GM12878 (cell line): Measurements from ENCODE around the gene NRSN2. TPM values are rescaled to one million over a fixed set of nuclear protein-coding genes. Genes with fewer than 3 reads are reported as not detected.

Experiments used
- ATAC-seq: fragments of 200-7000 bp; cut with Tn5 transposase; 3 replicates; pipeline ENCODE4 v1.9.1; 2020; ENCODE audit warnings: mild to moderate bottlenecking, moderate library complexity
- BruUV-seq: library from RNA; stranded (reverse); fragments of 400-500 nt; replicated peaks from 2 replicates; lab custom pipeline; 2021; lab: Mats Ljungman, UMichigan
- CTCF ChIA-PET: fragments of 300-600 bp; sonication (Branson Sonifier 250); formaldehyde crosslinking; extraction: SDS; loops from one replicate; lab custom pipeline; 2021; ENCODE audit warnings: inconsistent platforms; lab: Yijun Ruan, JAX
- POLR2A ChIA-PET: fragments of 350-600 bp; formaldehyde crosslinking; extraction: SDS; loops from one replicate; lab custom pipeline; 2021; ENCODE audit warnings: inconsistent platforms; lab: Charles Lee
- RAD21 ChIA-PET: fragments of 300-600 bp; sonication (Branson Sonifier 250); formaldehyde crosslinking; loops from one replicate; lab custom pipeline; 2023; ENCODE audit warnings: antibody characterized with exemption; ENCODE audit not compliant: unreplicated experiment; lab: Charles Lee
- SMC1A ChIA-PET: fragments of 300-600 bp; sonication (Branson Sonifier 250); formaldehyde crosslinking; loops from one replicate; lab custom pipeline; 2023; ENCODE audit not compliant: unreplicated experiment, uncharacterized antibody; lab: Charles Lee
- DNase-seq: peaks from one replicate; pipeline ENCODE4 v3.0.0-alpha.2; 2011; ENCODE audit warnings: low read depth, low spot score
- FAIRE-seq: peaks from 3 replicates; lab custom pipeline; 2011; peaks lifted over from hg19 to GRCh38; lab: Jason Lieb, UNC
- H2AFZ ChIP-seq: 2 replicates; pipeline ENCODE4 v1.6.0; 2011; ENCODE audit warnings: low read depth, low read length, control low read depth; ENCODE audit not compliant: control insufficient read depth
- H3K27ac ChIP-seq: 2 replicates; pipeline ENCODE4 v1.5.1; 2011; ENCODE audit warnings: control low read depth; ENCODE audit not compliant: control insufficient read depth, insufficient read depth
- H3K27me3 ChIP-seq, 2 experiments: replicated peaks in 1 of 2; 2 replicates each; pipeline versions ENCODE4 v1.6.0 to v1.6.1; 2011; ENCODE audit warnings: low read length in 1 of 2; ENCODE audit not compliant: control insufficient read depth in 2 of 2, insufficient read depth in 2 of 2
- H3K36me3 ChIP-seq, 2 experiments: 2 replicates each; pipeline ENCODE4 v1.5.1; 2011; ENCODE audit warnings: low read length in 1 of 2; ENCODE audit not compliant: control insufficient read depth in 2 of 2, insufficient read depth in 2 of 2
- H3K4me1 ChIP-seq: 2 replicates; pipeline ENCODE4 v1.6.1; 2011; ENCODE audit warnings: mild to moderate bottlenecking, low read length, moderate library complexity, mixed read lengths; ENCODE audit not compliant: control insufficient read depth, insufficient read depth
- H3K4me2 ChIP-seq: 2 replicates; pipeline ENCODE4 v1.6.0; 2011; ENCODE audit warnings: control low read depth; ENCODE audit not compliant: control insufficient read depth, insufficient read depth
- H3K4me3 ChIP-seq: fragments of 200-600 bp; sonication (generic); 2 replicates; pipeline ENCODE4 v1.5.1; 2016
- H3K79me2 ChIP-seq: 2 replicates; pipeline ENCODE4 v1.6.0; 2011; ENCODE audit warnings: low read length; ENCODE audit not compliant: control insufficient read depth, insufficient read depth
- H3K9ac ChIP-seq: 2 replicates; pipeline ENCODE4 v1.8.0; 2011; ENCODE audit warnings: low read length, control low read depth, mixed read lengths; ENCODE audit not compliant: control insufficient read depth, insufficient read depth
- H3K9me3 ChIP-seq: replicated peaks from 3 replicates; pipeline ENCODE4 v1.5.1; 2011; ENCODE audit warnings: mild to moderate bottlenecking, low read length; ENCODE audit not compliant: control insufficient read depth, insufficient read depth
- H4K20me1 ChIP-seq: 2 replicates; pipeline ENCODE4 v1.6.0; 2011; ENCODE audit not compliant: control insufficient read depth, insufficient read depth
- ASH2L ChIP-seq: fragments of 300-600, 200-600 bp; sonication (generic); IDR thresholded peaks from 2 replicates; pipeline ENCODE4 v1.6.1; 2017; ENCODE audit warnings: low read depth, mild to moderate bottlenecking, borderline replicate concordance
- ATF3 ChIP-seq: IDR thresholded peaks from 2 replicates; pipeline ENCODE4 v1.6.1; 2011; ENCODE audit warnings: low read depth, mild to moderate bottlenecking, low read length, moderate library complexity, borderline replicate concordance; ENCODE audit errors: extremely low read depth
- ATF7 ChIP-seq: fragments of 450-650 bp; IDR thresholded peaks from 2 replicates; pipeline ENCODE4 v1.6.1; 2016; ENCODE audit warnings: low read depth, mild to moderate bottlenecking
- BCL11A ChIP-seq: IDR thresholded peaks from 2 replicates; pipeline ENCODE4 v1.6.1; 2011; ENCODE audit warnings: low read depth, low read length
- CEBPB ChIP-seq, 2 experiments: fragments of 150-350 bp in 1 of 2; IDR thresholded peaks; 2 replicates each; pipeline ENCODE4 v1.6.1; 2012 to 2014; ENCODE audit warnings: low read depth in 2 of 2, low read length in 2 of 2, borderline replicate concordance in 1 of 2, inconsistent platforms in 1 of 2
- CREM ChIP-seq: IDR thresholded peaks from 2 replicates; pipeline ENCODE4 v1.6.1; 2014; ENCODE audit warnings: antibody characterized with exemption, low read depth
- HCFC1 ChIP-seq: fragments of 150-350 bp; IDR thresholded peaks from 2 replicates; pipeline ENCODE4 v1.6.1; 2014; ENCODE audit warnings: low read length
- LARP7 ChIP-seq: fragments of 450-650 bp; IDR thresholded peaks from 2 replicates; pipeline ENCODE4 v1.6.1; 2017; ENCODE audit warnings: mild to moderate bottlenecking
- MYB ChIP-seq: fragments of 150-350 bp; IDR thresholded peaks from 2 replicates; pipeline ENCODE4 v1.6.1; 2014; ENCODE audit warnings: mild to moderate bottlenecking, low read depth, low read length, borderline replicate concordance
- POU2F2 ChIP-seq: IDR thresholded peaks from 3 replicates; pipeline ENCODE4 v1.6.1; 2011; ENCODE audit warnings: low read depth, mild to moderate bottlenecking, low read length, borderline replicate concordance
- RAD51 ChIP-seq: fragments of 450-650 bp; IDR thresholded peaks from 2 replicates; pipeline ENCODE4 v1.6.1; 2016; ENCODE audit warnings: moderate library complexity, mild to moderate bottlenecking, inconsistent platforms
- SUPT20H ChIP-seq: IDR thresholded peaks from 2 replicates; pipeline ENCODE4 v1.6.1; 2011; ENCODE audit warnings: low read depth, mild to moderate bottlenecking, low read length, moderate library complexity, borderline replicate concordance; ENCODE audit not compliant: control insufficient read depth
- TCF3 ChIP-seq: IDR thresholded peaks from 2 replicates; pipeline ENCODE4 v1.6.1; 2012; ENCODE audit warnings: low read depth, mild to moderate bottlenecking, low read length, borderline replicate concordance; ENCODE audit not compliant: insufficient read depth
- YY1 ChIP-seq: IDR thresholded peaks from 2 replicates; pipeline ENCODE4 v1.6.1; 2011; ENCODE audit warnings: low read depth, mild to moderate bottlenecking, low read length
- ZBTB33 ChIP-seq: fragments of 450-650 bp; IDR thresholded peaks from 2 replicates; pipeline ENCODE4 v1.6.1; 2017; ENCODE audit warnings: mild to moderate bottlenecking
- ZNF24 ChIP-seq: fragments of 450-650 bp; IDR thresholded peaks from 2 replicates; pipeline ENCODE4 v1.6.1; 2017; ENCODE audit warnings: antibody characterized with exemption, mild to moderate bottlenecking
- ZNF622 ChIP-seq: fragments of 450-650 bp; IDR thresholded peaks from 2 replicates; pipeline ENCODE4 v1.6.1; 2017; ENCODE audit warnings: mild to moderate bottlenecking, inconsistent platforms
- WGBS: methylation state at CpG from one replicate; pipeline ENCODE4 v1.1.6; 2016; ENCODE audit warnings: low lambda C conversion rate; ENCODE audit not compliant: insufficient replicate concordance, insufficient coverage; ENCODE audit errors: missing lambda C conversion rate; 5-methylcytosine and 5-hydroxymethylcytosine counted together
- in situ Hi-C: fragments of 300-500 bp; cut with MboI; formaldehyde crosslinking; loops from 9 replicates; pipeline ENCODE4 v1.14.3; 2018; ENCODE audit warnings: mixed read lengths
- intact Hi-C: fragments of 100-400 bp; cut with micrococcal nuclease; formaldehyde crosslinking; loops from one replicate; pipeline ENCODE4 v1.14.2; 2022; ENCODE audit not compliant: unreplicated experiment
- polyA plus RNA-seq, 11 experiments: library from polyadenylated mRNA; depleted of rRNA in 4 of 11; unstranded in 6 of 11; stranded (reverse) in 5 of 11; fragments of >200 nt; fragmentation: Nextera tagmentation in 4 of 11; fragmentation: Illumina TruSeq in 1 of 11; extraction: Ambion mirVana in 4 of 11; extraction: Trizol in 1 of 11; gene quantifications; 1 replicate in 1 of 11; 2 replicates in 10 of 11; pipeline versions ENCODE4 v1.2.1 to v1.2.3, GENCODE V29; 2011 to 2016; ENCODE audit warnings: inconsistent platforms in 2 of 11, missing spikeins in 2 of 11, low read depth in 1 of 11
- total RNA-seq, 4 experiments: library from RNA; depleted of rRNA in 3 of 4; stranded (reverse); fragments of >200 nt in 3 of 4; fragmentation: Illumina TruSeq in 1 of 4; extraction: Trizol in 1 of 4; gene quantifications; 2 replicates each; pipeline versions ENCODE4 v1.2.1 to v1.2.3, GENCODE V29; 2013 to 2021

Gene NRSN2
- total and polyA plus RNA-seq, 10 of the 15 experiments (the other 5 are each of a cell fraction or from before 2014, with no cell fraction given) = 6.2 to 32.4 (median 13.0) TPM

- no peak for TF ChIP-seq CEBPB (IDR thresholded peaks at IDR 0.05; ENCODE audit: borderline replicate concordance in 1 of 2, low read depth in 2 of 2, low read length in 2 of 2)
- TF ChIP-seq LARP7 = no peak
- TF ChIP-seq POU2F2 = no peak
- TF ChIP-seq RAD51 = no peak
- no peak for TF ChIP-seq CREM
- no peak for TF ChIP-seq ASH2L
- no peak for TF ChIP-seq ZNF622
These were observed 50.7 kb downstream of the NRSN2 start (continued) for GRCh38 chr20:397432-398237.

- Histone ChIP-seq H3K4me1 (no peaks in the 10 kb centered on the region), H3K79me2 (no peaks in the 10 kb centered on the region), H3K9me3 (no peaks in the 10 kb centered on the region; the same call in 1 of the 3 replicates), H2AFZ (no peak overlapping the region), H3K27me3 (no peaks in the 10 kb centered on the region), H3K4me3 (no peak overlapping the region), H3K36me3 (peaks cover 12 to 15% of the 10 kb centered on the region in 2 experiments), H3K4me2 (no peak overlapping the region), H3K27ac (no peak overlapping the region), H3K9ac (no peak overlapping the region), H4K20me1 (no peaks in the 10 kb centered on the region)
- no TSS peak for BruUV-seq
- SMC1A ChIA-PET = interaction anchor here (1.3 kb wide), 1 partner anchor 19 kb away, joined by 3 read pairs; the partner anchor contains the start of gene TRIB3
- POLR2A ChIA-PET = no interaction called here
- CTCF ChIA-PET = interaction anchor here (1.1 to 1.9 kb wide), 2 partner anchors 33 to 44 kb away, joined by 5 read pairs; no protein-coding TSS in a partner anchor
- DNase-seq (no peak), FAIRE-seq (no peak), ATAC-seq (no peak)
- intact Hi-C loops = no loop called here
- RAD21 ChIA-PET = no interaction called here
- TF ChIP-seq BCL11A (no peak), SUPT20H (no peak), ZNF24 (no peak), YY1 (no peak), ATF3 (no peak), MYB (no peak), TCF3 (no peak), ATF7 (no peak), ZBTB33 (no peak), HCFC1 (no peak)
- in situ Hi-C loops = no loop called here
- over 99% methylated on average over 9 of the region's 9 CpGs for WGBS
These were observed 52.3 kb downstream of the NRSN2 start for GRCh38 chr20:399182-399707.
